ENCODE results near the gene PSME1. TPM values are rescaled to one million over a fixed set of nuclear protein-coding genes. Genes with fewer than 3 reads are reported as not detected.

The PSME1 gene
- total RNA-seq, 1 experiment from 2014 or later, result 76.8 TPM

- TF ChIP-seq ZNF263 (CRISPR knock-in tag; IDR thresholded peaks at IDR 0.05; ENCODE audit: low read depth) (no peak), ZNF532 (CRISPR knock-in tag; IDR thresholded peaks at IDR 0.05; ENCODE audit: borderline replicate concordance) (no peak), ETV6 (CRISPR knock-in tag; IDR thresholded peaks at IDR 0.05) (no peak), HMGA2 (CRISPR knock-in tag; IDR thresholded peaks at IDR 0.05) (no peak), NFYB (CRISPR knock-in tag; conservative IDR thresholded peaks at IDR 0.05; ENCODE audit: low read depth) (no peak), ZMAT4 (CRISPR knock-in tag; IDR thresholded peaks at IDR 0.05) (no peak), NR1H2 (CRISPR knock-in tag; IDR thresholded peaks at IDR 0.05) (no peak)
- Mint-ChIP-seq H3K27ac (no peak overlapping the region), H3K4me3 (no peak overlapping the region), H3K4me1 (no peaks in the 10 kb centered on the region), H3K9me3 (no peaks in the 10 kb centered on the region), H3K27me3 (ENCODE audit: low read depth) (no peaks in the 10 kb centered on the region), H3K36me3 (peaks cover 42% of the 10 kb centered on the region)
- ATAC-seq (no peak), DNase-seq (ENCODE audit: low spot score) (no peak)
- POLR2A ChIA-PET, result interaction anchor here (2.6 kb wide), 1 partner anchor 8 kb away, joined by 10 read pairs; the partner anchor contains the start of genes DCAF11 and NRL
- CTCF ChIA-PET, result interaction anchor here (0.6 kb wide), 1 partner anchor 138 kb away, joined by 4 read pairs; no protein-coding TSS in a partner anchor
Measured at GRCh38 chr14:24122898-24123297, 13.1 kb upstream of the PSME1 start.

GRCh38 chr14:24123424-24124417, 12.3 kb upstream of the PSME1 start:
- no peaks in the 10 kb centered on the region for H3K27me3 Mint-ChIP-seq (ENCODE audit: low read depth)
- no peak for DNase-seq (ENCODE audit: low spot score)
- ChIA-PET CTCF (interaction anchor here (1.2 kb wide), 1 partner anchor 10 kb away, joined by 3 read pairs; the partner anchor contains the start of genes DCAF11 and NRL), POLR2A (interaction anchor here (2.6 kb wide), 1 partner anchor 9 kb away, joined by 10 read pairs; the partner anchor contains the start of genes DCAF11 and NRL)
- no peaks in the 10 kb centered on the region for H3K9me3 Mint-ChIP-seq
- H3K4me3 Mint-ChIP-seq, result no peak overlapping the region
- peaks cover 34% of the 10 kb centered on the region for H3K36me3 Mint-ChIP-seq
- ATAC-seq, result peak; percentile 41; the same call in 1 of the 2 replicates
- H3K27ac Mint-ChIP-seq, result no peak overlapping the region
- no peaks in the 10 kb centered on the region for H3K4me1 Mint-ChIP-seq
- TF ChIP-seq HMGA2 (CRISPR knock-in tag; IDR thresholded peaks at IDR 0.05) (no peak), ERG (CRISPR knock-in tag; IDR thresholded peaks at IDR 0.05) (no peak), ZSCAN18 (CRISPR knock-in tag; IDR thresholded peaks at IDR 0.05) (no peak), NR3C1 (CRISPR knock-in tag; conservative IDR thresholded peaks at IDR 0.05; ENCODE audit: low read depth) (no peak), NFYB (CRISPR knock-in tag; conservative IDR thresholded peaks at IDR 0.05; ENCODE audit: low read depth) (no peak)

GRCh38 chr14:24126939-24127338, 9.1 kb upstream of the PSME1 start:
- no peak for DNase-seq (ENCODE audit: low spot score)
- Mint-ChIP-seq H3K9me3 (no peaks in the 10 kb centered on the region), H3K27me3 (ENCODE audit: low read depth) (no peaks in the 10 kb centered on the region), H3K27ac (no peak overlapping the region), H3K4me1 (peaks cover 3% of the 10 kb centered on the region), H3K36me3 (peaks cover 10% of the 10 kb centered on the region; the same call in 1 of the 2 replicates), H3K4me3 (no peak overlapping the region)
- CTCF ChIA-PET, result interaction anchor here (0.6 to 1.5 kb wide), 7 partner anchors 9 to 648 kb away, joined by 3 to 6 read pairs (median 4); partner anchors contain the start of genes IRF9 and PSME1
- no peak for ATAC-seq
- POLR2A ChIA-PET, result interaction anchor here (0.7 to 1.8 kb wide), 4 partner anchors 9 to 144 kb away, joined by 3 to 6 read pairs (median 3); partner anchors contain the start of genes DCAF11, IRF9, NRL and PSME1
- no peak for TF ChIP-seq ARID4B (CRISPR knock-in tag; IDR thresholded peaks at IDR 0.05; ENCODE audit: borderline replicate concordance)
- TF ChIP-seq CBFB (CRISPR knock-in tag; IDR thresholded peaks at IDR 0.05; ENCODE audit: low read depth), result no peak

Data from WTC11 (cell line).